Type B pancreatic cell (in vitro differentiated cells): Measurements from ENCODE around the gene DPP6. TPM values are rescaled to one million over a fixed set of nuclear protein-coding genes. Genes with fewer than 3 reads are reported as not detected.

ENCODE experiments used
- DNase-seq: peaks from one replicate; pipeline ENCODE4 v3.0.0; 2021; ENCODE audit warnings: mixed read lengths; ENCODE audit not compliant: unreplicated experiment; ENCODE audit errors: extremely low spot score
- H3K27ac Mint-ChIP-seq: 2 replicates; pipeline ENCODE4 v1.8.0; 2021; ENCODE audit warnings: mild to moderate bottlenecking, mixed read lengths
- H3K27me3 Mint-ChIP-seq: 2 replicates; pipeline ENCODE4 v1.8.0; 2021; ENCODE audit warnings: mixed read lengths
- H3K36me3 Mint-ChIP-seq: 2 replicates; pipeline ENCODE4 v1.8.0; 2021; ENCODE audit warnings: mixed read lengths
- H3K4me1 Mint-ChIP-seq: one replicate; pipeline ENCODE4 v1.8.0; 2021; ENCODE audit warnings: mixed read lengths; ENCODE audit not compliant: unreplicated experiment
- H3K4me3 Mint-ChIP-seq: 2 replicates; pipeline ENCODE4 v1.8.0; 2021; ENCODE audit warnings: mild to moderate bottlenecking, mixed read lengths
- H3K9me3 Mint-ChIP-seq: 2 replicates; pipeline ENCODE4 v1.8.0; 2021; ENCODE audit warnings: mixed read lengths
- total RNA-seq: library from RNA; stranded (reverse); gene quantifications from 2 replicates; pipeline ENCODE4 v1.2.1, GENCODE V29; 2021; ENCODE audit warnings: low replicate concordance
- TF ChIP-seq, protein P1 (sequence below): fragments of 200-600 bp; sonication (generic); conservative IDR thresholded peaks from 2 replicates; pipeline ENCODE4 v1.5.0; 2021; ENCODE audit warnings: antibody characterized with exemption, mild to moderate bottlenecking

DPP6 gene
- total RNA-seq, 1 donor from 2014 or later = 4.1 TPM

DNA sequence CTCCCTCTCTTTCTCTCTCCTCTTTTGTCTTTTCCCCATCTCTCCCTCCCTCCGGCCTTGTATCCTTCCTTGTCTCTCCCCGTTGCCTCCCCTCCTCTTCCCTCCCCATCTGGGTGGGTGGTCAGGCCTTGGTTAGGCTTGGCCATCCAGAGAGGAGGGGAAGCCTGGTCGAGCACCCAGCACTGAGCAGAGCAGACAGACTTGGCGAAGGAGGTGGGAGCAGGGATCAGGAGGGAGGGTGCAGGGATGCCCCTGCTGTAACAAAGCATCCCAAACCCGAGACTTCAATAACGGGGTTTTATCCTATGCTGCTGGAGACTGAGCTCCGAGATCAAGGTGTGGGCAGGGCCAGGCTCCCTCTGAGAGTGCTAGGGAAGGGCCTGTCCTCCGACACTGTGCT lies 853.4 kb downstream of the DPP6 start:
- H3K4me1 Mint-ChIP-seq = no peaks in the 10 kb centered on the region

DNA sequence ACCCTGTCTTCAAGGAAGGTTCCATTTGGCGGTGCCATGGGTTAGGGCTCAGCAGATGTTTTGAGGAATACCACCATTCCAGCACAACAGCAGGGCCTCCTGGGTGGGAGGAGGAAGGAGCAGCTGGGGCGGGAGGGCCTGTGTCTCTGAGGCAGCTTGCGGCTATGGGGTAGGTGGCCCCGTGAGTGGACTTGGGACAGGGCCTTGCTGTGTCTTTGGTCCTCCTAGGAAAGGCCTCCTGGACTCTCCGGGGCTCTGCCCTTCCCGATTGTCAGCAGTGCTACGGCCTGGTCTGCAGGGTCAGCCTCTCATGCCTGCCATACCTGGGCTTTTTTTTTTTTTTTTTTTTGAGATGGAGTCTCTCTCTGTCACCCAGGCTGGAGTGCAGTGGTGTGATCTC lies 854.0 kb downstream of the DPP6 start:
- no peaks in the 10 kb centered on the region for H3K4me1 Mint-ChIP-seq
- no peak overlapping the region for H3K4me3 Mint-ChIP-seq
- peaks cover 7% of the 10 kb centered on the region for H3K9me3 Mint-ChIP-seq
- no peaks in the 10 kb centered on the region for H3K36me3 Mint-ChIP-seq
- peaks cover 10% of the 10 kb centered on the region for H3K27me3 Mint-ChIP-seq
- TF ChIP-seq, protein P1, sequence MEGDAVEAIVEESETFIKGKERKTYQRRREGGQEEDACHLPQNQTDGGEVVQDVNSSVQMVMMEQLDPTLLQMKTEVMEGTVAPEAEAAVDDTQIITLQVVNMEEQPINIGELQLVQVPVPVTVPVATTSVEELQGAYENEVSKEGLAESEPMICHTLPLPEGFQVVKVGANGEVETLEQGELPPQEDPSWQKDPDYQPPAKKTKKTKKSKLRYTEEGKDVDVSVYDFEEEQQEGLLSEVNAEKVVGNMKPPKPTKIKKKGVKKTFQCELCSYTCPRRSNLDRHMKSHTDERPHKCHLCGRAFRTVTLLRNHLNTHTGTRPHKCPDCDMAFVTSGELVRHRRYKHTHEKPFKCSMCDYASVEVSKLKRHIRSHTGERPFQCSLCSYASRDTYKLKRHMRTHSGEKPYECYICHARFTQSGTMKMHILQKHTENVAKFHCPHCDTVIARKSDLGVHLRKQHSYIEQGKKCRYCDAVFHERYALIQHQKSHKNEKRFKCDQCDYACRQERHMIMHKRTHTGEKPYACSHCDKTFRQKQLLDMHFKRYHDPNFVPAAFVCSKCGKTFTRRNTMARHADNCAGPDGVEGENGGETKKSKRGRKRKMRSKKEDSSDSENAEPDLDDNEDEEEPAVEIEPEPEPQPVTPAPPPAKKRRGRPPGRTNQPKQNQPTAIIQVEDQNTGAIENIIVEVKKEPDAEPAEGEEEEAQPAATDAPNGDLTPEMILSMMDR = no peak
- no peak for DNase-seq
- H3K27ac Mint-ChIP-seq = no peak overlapping the region

More for the DNA sequence above, 853.4 kb downstream of the DPP6 start:
- peaks cover 5% of the 10 kb centered on the region for H3K9me3 Mint-ChIP-seq
- no peak overlapping the region for H3K4me3 Mint-ChIP-seq
- H3K36me3 Mint-ChIP-seq = no peaks in the 10 kb centered on the region
- TF ChIP-seq, protein P1 = no peak
- DNase-seq = no peak
- no peak overlapping the region for H3K27ac Mint-ChIP-seq
- H3K27me3 Mint-ChIP-seq = peaks cover 10% of the 10 kb centered on the region

DNA sequence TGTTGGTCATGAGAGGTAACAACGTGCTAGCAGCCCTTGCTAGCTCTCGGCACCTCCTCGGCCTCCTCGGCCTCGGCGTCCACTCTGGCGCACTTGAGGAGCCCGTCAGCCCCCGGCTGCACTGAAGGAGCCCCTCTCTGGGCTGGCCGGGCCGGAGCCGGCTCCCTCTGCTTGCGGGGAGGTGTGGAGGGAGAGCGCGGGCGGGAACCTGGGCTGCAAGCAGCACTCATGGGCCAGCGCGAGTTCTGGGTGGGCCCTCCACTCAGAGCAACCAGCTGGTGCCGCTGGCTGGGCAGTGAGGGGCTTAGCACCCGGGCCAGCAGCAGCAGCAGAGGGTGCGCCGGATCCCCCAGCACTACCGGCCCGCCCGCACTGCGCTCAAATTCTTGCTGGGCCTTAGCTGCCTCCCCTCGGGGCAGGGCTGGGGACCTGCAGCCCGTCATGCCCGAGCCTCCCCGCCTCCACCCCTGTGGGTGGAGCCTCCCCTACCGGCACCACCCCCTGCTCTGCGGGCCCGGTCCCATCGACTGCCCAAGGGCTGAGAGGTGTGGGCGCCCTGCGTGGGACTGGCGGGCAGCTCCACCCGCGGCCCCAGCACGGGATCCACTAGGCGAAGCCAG lies 854.6 kb downstream of the DPP6 start:
- H3K36me3 Mint-ChIP-seq = no peaks in the 10 kb centered on the region

DNA sequence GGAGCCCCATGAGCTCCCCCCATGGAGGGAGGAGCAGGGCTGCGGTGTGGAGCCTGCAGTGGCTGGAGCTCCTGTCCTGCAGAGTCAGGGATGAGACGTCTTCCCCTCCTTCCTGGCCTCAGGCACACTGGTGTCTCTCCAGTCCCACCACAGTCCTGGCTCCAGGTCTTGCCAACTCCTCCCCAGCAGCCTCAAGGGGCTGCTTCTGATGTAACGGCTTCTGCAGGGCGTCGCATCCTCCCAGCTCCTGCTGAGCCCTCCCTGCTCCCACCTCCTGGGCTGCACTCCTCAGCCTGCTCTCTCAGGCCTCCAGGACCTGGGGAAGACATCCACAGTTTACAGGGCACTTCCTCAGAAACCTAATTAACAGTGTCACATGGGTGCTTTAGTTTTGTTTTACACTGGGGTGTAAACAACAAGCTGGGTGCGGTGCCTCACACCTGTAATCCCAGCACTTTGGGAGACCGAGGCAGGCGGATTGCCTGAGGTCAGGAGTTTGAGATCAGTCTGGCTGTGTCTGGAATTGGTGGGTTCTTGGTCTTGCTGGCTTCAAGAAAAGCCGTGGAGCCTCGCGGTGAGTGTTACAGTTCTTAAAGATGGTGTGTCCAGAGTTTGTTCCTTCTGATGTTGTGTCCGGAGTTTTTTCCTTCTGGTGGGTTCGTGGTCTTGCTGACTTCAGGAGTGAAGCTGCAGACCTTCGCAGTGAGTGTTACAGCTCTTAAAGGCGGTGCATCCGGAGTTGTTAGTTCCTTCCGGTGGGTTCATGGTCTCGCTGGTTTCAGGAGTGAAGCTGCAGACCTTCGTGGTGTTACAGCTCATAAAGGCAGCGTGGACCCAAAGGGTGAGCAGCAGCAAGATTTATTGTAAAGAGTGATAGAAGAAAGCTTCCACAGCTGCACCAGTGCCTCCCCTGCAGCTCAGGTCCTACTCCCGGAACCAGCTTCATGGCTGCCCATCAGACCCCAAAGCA lies 855.7 kb downstream of the DPP6 start:
- Mint-ChIP-seq H3K36me3 (no peaks in the 10 kb centered on the region), H3K4me1 (no peaks in the 10 kb centered on the region), H3K4me3 (no peak overlapping the region), H3K27me3 (peaks cover 10% of the 10 kb centered on the region), H3K27ac (no peak overlapping the region), H3K9me3 (peaks cover 10% of the 10 kb centered on the region)
- TF ChIP-seq, protein P1 = no peak
- DNase-seq = no peak

More for the DNA sequence above, 854.6 kb downstream of the DPP6 start:
- Mint-ChIP-seq H3K4me3 (no peak overlapping the region), H3K4me1 (no peaks in the 10 kb centered on the region), H3K27ac (no peak overlapping the region), H3K27me3 (peaks cover 10% of the 10 kb centered on the region), H3K9me3 (peaks cover 10% of the 10 kb centered on the region)
- DNase-seq = no peak
- TF ChIP-seq, protein P1 = no peak

DNA sequence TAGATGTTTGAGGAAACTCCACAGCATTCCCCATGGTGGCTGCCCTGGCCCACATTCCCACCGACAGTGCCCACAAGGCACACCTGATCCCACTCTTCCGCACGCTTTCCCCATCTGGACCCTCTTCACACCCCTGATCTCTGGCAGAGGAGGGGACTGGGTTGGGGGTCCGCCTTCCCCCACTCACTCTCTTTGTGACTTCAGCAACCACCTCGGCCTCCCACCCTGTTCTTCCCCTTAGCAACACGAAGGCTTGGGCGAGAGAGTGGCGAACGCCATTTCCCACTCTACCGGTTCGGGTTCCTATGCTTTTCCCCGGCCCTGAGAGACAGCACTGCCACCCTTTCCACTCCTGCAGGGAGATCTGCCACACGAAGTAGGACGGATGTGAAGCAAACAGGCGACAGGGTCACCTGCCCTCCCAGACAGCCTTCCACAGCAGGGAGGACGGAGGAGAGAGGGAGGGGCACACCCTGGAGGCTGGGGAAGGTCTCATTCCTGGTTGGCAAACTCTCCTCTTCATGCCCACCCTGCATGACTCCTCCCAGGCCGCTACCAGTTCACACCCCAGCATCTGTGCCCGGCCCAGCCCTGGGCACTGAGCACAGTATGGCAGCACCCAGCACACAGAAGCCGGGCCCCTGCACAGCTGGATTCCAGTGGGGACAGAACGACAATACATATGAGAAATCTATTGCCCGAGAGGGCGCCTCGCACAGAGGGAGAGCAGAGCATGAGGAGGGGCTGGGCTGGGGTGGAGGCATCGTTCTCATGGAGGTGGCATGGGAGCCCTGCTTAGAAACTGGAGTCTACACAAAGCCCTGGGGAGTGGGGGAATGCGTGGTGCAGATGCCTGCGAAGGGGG lies 857.3 kb downstream of the DPP6 start:
- H3K36me3 Mint-ChIP-seq = no peaks in the 10 kb centered on the region
- no peak for DNase-seq
- H3K4me3 Mint-ChIP-seq = no peak overlapping the region
- TF ChIP-seq, protein P1 = no peak
- H3K27me3 Mint-ChIP-seq = peaks cover 14% of the 10 kb centered on the region
- H3K9me3 Mint-ChIP-seq = peaks cover 10% of the 10 kb centered on the region
- no peaks in the 10 kb centered on the region for H3K4me1 Mint-ChIP-seq
- H3K27ac Mint-ChIP-seq = no peak overlapping the region
